PC-3 (cell line): Measurements from ENCODE around the gene EARS2. TPM values are rescaled to one million over a fixed set of nuclear protein-coding genes. Genes with fewer than 3 reads are reported as not detected.
"Not testable (repeated sequence)": the region's sequence is repeated elsewhere in the genome, so short reads cannot be mapped to it uniquely, and the experiment has no call there.

Experiments used
- ATAC-seq: fragments of 200-7000 bp; cut with Tn5 transposase; 2 replicates; pipeline ENCODE4 v1.9.1; 2020; ENCODE audit warnings: mild to moderate bottlenecking, moderate library complexity
- BruUV-seq: library from RNA; stranded (reverse); fragments of 400-500 nt; replicated peaks from 2 replicates; lab custom pipeline; 2021; lab: Mats Ljungman, UMichigan
- CTCF ChIA-PET: fragments of 300-600 bp; sonication (Branson Sonifier 250); formaldehyde crosslinking; loops from one replicate; lab custom pipeline; 2022; ENCODE audit warnings: antibody characterized with exemption; lab: Charles Lee
- POLR2A ChIA-PET: fragments of 300-600 bp; sonication (Branson Sonifier 250); formaldehyde crosslinking; loops from one replicate; lab custom pipeline; 2022; ENCODE audit warnings: antibody characterized with exemption; ENCODE audit not compliant: unreplicated experiment; lab: Charles Lee
- DNase-seq: peaks from one replicate; pipeline ENCODE4 v3.0.0-alpha.2; 2015
- H2AFZ ChIP-seq: fragments of 300-600 bp; sonication (generic); 2 replicates; pipeline ENCODE4 v1.6.0; 2016; ENCODE audit warnings: antibody characterized with exemption, low read length
- H3F3A ChIP-seq: fragments of 300-600 bp; sonication (generic); one replicate; pipeline ENCODE4 v1.6.0; 2017; ENCODE audit warnings: antibody characterized with exemption, low read length, control low read depth, mild to moderate bottlenecking; ENCODE audit not compliant: unreplicated experiment
- H3K27ac ChIP-seq: fragments of 300-600 bp; sonication (generic); 2 replicates; pipeline ENCODE4 v1.5.1; 2016; ENCODE audit warnings: mild to moderate bottlenecking, low read length
- H3K27me3 ChIP-seq: fragments of 300-600 bp; sonication (generic); 2 replicates; pipeline ENCODE4 v1.6.1; 2016; ENCODE audit warnings: low read length, mixed read lengths
- H3K36me3 ChIP-seq: fragments of 300-600 bp; sonication (generic); 2 replicates; pipeline ENCODE4 v1.6.1; 2016; ENCODE audit warnings: low read depth, mixed run types, low read length, mixed read lengths
- H3K4me1 ChIP-seq: fragments of 300-600 bp; sonication (generic); 2 replicates; pipeline ENCODE4 v1.5.1; 2016; ENCODE audit warnings: low read length; ENCODE audit not compliant: insufficient read depth
- H3K4me2 ChIP-seq: fragments of 300-600 bp; sonication (generic); 2 replicates; pipeline ENCODE4 v1.6.0; 2016; ENCODE audit warnings: low read length
- H3K4me3 ChIP-seq: fragments of 300-600 bp; sonication (generic); 2 replicates; pipeline ENCODE4 v1.5.1; 2016; ENCODE audit warnings: mild to moderate bottlenecking, low read length, mixed read lengths
- H3K79me2 ChIP-seq: fragments of 300-600 bp; sonication (generic); 2 replicates; pipeline ENCODE4 v1.6.1; 2017; ENCODE audit warnings: low read length, mixed read lengths
- H3K9ac ChIP-seq: fragments of 300-600 bp; sonication (generic); 2 replicates; pipeline ENCODE4 v1.6.0; 2016; ENCODE audit warnings: mild to moderate bottlenecking, low read length
- H3K9me2 ChIP-seq: fragments of 300-600 bp; sonication (generic); replicated peaks from 2 replicates; pipeline ENCODE4 v1.6.1; 2016; ENCODE audit warnings: mixed run types, low read length, mixed read lengths
- H3K9me3 ChIP-seq: fragments of 300-600 bp; sonication (generic); 2 replicates; pipeline ENCODE4 v1.6.1; 2016; ENCODE audit warnings: low read length, mixed read lengths
- H4K20me1 ChIP-seq: fragments of 300-600 bp; sonication (generic); 2 replicates; pipeline ENCODE4 v1.6.1; 2016; ENCODE audit warnings: low read length, mixed read lengths
- CTCF ChIP-seq: fragments of 300-600 bp; sonication (generic); conservative IDR thresholded peaks from 2 replicates; pipeline ENCODE4 v1.5.1; 2017; ENCODE audit warnings: antibody characterized with exemption, low read depth, mild to moderate bottlenecking, low read length
- EZH2 ChIP-seq: fragments of 300-600 bp; sonication (generic); IDR thresholded peaks from one replicate; pipeline ENCODE4 v1.6.1; 2017; ENCODE audit warnings: antibody characterized with exemption, mild to moderate bottlenecking, low read length; ENCODE audit not compliant: unreplicated experiment
- EZH2phosphoT487 ChIP-seq: fragments of 300-600 bp; sonication (generic); IDR thresholded peaks from 2 replicates; pipeline ENCODE4 v1.6.1; 2018; ENCODE audit warnings: mild to moderate bottlenecking, antibody characterized with exemption, low read length, borderline replicate concordance
- intact Hi-C: fragments of 100-400 bp; cut with micrococcal nuclease; formaldehyde crosslinking; loops from 2 replicates; pipeline ENCODE4 v1.9.0; 2023
- total RNA-seq: library from RNA; depleted of rRNA; stranded (reverse); fragments of >200 nt; gene quantifications from 2 replicates; pipeline ENCODE4 v1.2.3, GENCODE V29; 2014

The EARS2 gene
- total RNA-seq, 1 experiment from 2014 or later = 23.7 TPM

- no peaks in the 10 kb centered on the region for H3K79me2 ChIP-seq
- no peak overlapping the region for H3K27ac ChIP-seq
- ATAC-seq (no peak), DNase-seq (no peak)
- TF ChIP-seq EZH2 = no peak
- no peak for TF ChIP-seq CTCF
- TF ChIP-seq EZH2phosphoT487 = no peak
- no peak overlapping the region for H2AFZ ChIP-seq
- no peak overlapping the region for H3K9ac ChIP-seq
- H3K4me1 ChIP-seq = peaks cover 11% of the 10 kb centered on the region
- ChIA-PET POLR2A (no interaction called here), CTCF (no interaction called here)
- no peak overlapping the region for H3K4me2 ChIP-seq
- no TSS peak for BruUV-seq
- H3K4me3 ChIP-seq = no peak overlapping the region
- no peaks in the 10 kb centered on the region for H3K9me3 ChIP-seq
- no peaks in the 10 kb centered on the region for H3K27me3 ChIP-seq
- intact Hi-C loops = loop anchor here (10.0 kb wide), 1 partner anchor 80 kb away; no protein-coding TSS in a partner anchor
- H3K9me2 ChIP-seq = no peaks in the 10 kb centered on the region
- H3K36me3 ChIP-seq = no peaks in the 10 kb centered on the region; the same call in 1 of the 2 replicates
- no peaks in the 10 kb centered on the region for H3F3A ChIP-seq
- H4K20me1 ChIP-seq = no peaks in the 10 kb centered on the region
These were observed 12.7 kb downstream of the EARS2 start for GRCh38 chr16:23544436-23544835.

GRCh38 chr16:23540817-23541178 lies 16.4 kb downstream of the EARS2 start:
- H3K9me2 ChIP-seq, H2AFZ ChIP-seq, H3K9me3 ChIP-seq, H3K79me2 ChIP-seq, H3K4me2 ChIP-seq, DNase-seq, H3K4me3 ChIP-seq, H3K27me3 ChIP-seq, H4K20me1 ChIP-seq, BruUV-seq, H3K9ac ChIP-seq, H3F3A ChIP-seq, H3K36me3 ChIP-seq, H3K27ac ChIP-seq, POLR2A ChIA-PET: not testable (repeated sequence)
- intact Hi-C loops = loop anchor here (2.0 to 10.0 kb wide), 2 partner anchors 16 to 76 kb away; partner anchors contain the start of genes EARS2 and UBFD1
- peak; percentile 4; the same call in 1 of the 2 replicates for ATAC-seq
- peaks cover 24% of the 10 kb centered on the region for H3K4me1 ChIP-seq
- CTCF ChIA-PET = interaction anchor here (0.9 kb wide), 1 partner anchor 17 kb away, joined by 4 read pairs; the partner anchor contains the start of gene UBFD1

- Histone ChIP-seq H2AFZ (no peak overlapping the region), H3F3A (no peaks in the 10 kb centered on the region), H3K27ac (peak overlapping the region; percentile 53), H3K27me3 (no peaks in the 10 kb centered on the region), H3K4me1 (peaks cover 24% of the 10 kb centered on the region), H3K4me2 (peak overlapping the region; percentile 49), H3K36me3 (no peaks in the 10 kb centered on the region), H3K9me2 (no peaks in the 10 kb centered on the region), H3K4me3 (no peak overlapping the region), H3K79me2 (no peaks in the 10 kb centered on the region), H4K20me1 (no peaks in the 10 kb centered on the region), H3K9ac (no peak overlapping the region), H3K9me3 (no peaks in the 10 kb centered on the region)
- ATAC-seq (peak; percentile 96), DNase-seq (peak; percentile 81)
- BruUV-seq = no TSS peak
- POLR2A ChIA-PET = interaction anchor here (0.6 to 0.9 kb wide), 2 partner anchors 17 to 91 kb away, joined by 4 to 6 read pairs; partner anchors contain the start of genes EARS2 and UBFD1
- CTCF ChIA-PET = interaction anchor here (0.9 kb wide), 1 partner anchor 17 kb away, joined by 4 read pairs; the partner anchor contains the start of gene UBFD1
- intact Hi-C loops = loop anchor here (2.0 to 10.0 kb wide), 2 partner anchors 17 to 75 kb away; partner anchors contain the start of genes EARS2 and UBFD1
- TF ChIP-seq CTCF = no peak
- TF ChIP-seq EZH2 = no peak
- no peak for TF ChIP-seq EZH2phosphoT487
These were observed 16.9 kb downstream of the EARS2 start for GRCh38 chr16:23539984-23540816.
